Head of caudate nucleus (tissue), 42 donors: Measurements from ENCODE around the gene SPATS2L.
A peak's percentile ranks its signal among the peaks of the same experiment; 100 is the strongest.

Source experiments
- DNase-seq, 42 donors: peaks; one replicate each; pipeline versions ENCODE4 v3.0.0 to v3.0.0-alpha.2; 2020 to 2021; ENCODE audit warnings: mixed read lengths in 7 of 42
- intact Hi-C: fragments of 100-400 bp; cut with DNase I; formaldehyde crosslinking; loops from one replicate; pipeline ENCODE4 v1.15.0; 2022

The SPATS2L gene

GRCh38 chr2:200311139-200311538 is 4.6 kb downstream of the SPATS2L start:
- intact Hi-C loops, result loop anchor here (5.0 kb wide), 1 partner anchor 329 kb away; no protein-coding TSS in a partner anchor
- no peak for DNase-seq

GRCh38 chr2:200314976-200315567 is 8.6 kb downstream of the SPATS2L start:
- no peak for DNase-seq
- intact Hi-C loops, result loop anchor here (5.0 kb wide), 1 partner anchor 333 kb away; no protein-coding TSS in a partner anchor

- intact Hi-C loops, result no loop called here
- no peak for DNase-seq
Observed at GRCh38 chr2:200317975-200318374, 11.5 kb downstream of the SPATS2L start.

- no peak for DNase-seq
- intact Hi-C loops, result no loop called here
Observed at GRCh38 chr2:200318940-200319435, 12.5 kb downstream of the SPATS2L start.

GRCh38 chr2:200319548-200320337 is 13.2 kb downstream of the SPATS2L start:
- no peak for DNase-seq

GRCh38 chr2:200320344-200320743 is 13.9 kb downstream of the SPATS2L start:
- intact Hi-C loops, result no loop called here
- peak in 10 of 42 donors; percentile 14 to 59 (median 34) for DNase-seq

More at GRCh38 chr2:200319548-200320337, 13.2 kb downstream of the SPATS2L start:
- intact Hi-C loops, result no loop called here

- intact Hi-C loops, result no loop called here
- no peak for DNase-seq
Observed at GRCh38 chr2:200320991-200321390, 14.5 kb downstream of the SPATS2L start.

GRCh38 chr2:200321780-200322534 is 15.5 kb downstream of the SPATS2L start:
- intact Hi-C loops, result no loop called here
- no peak for DNase-seq

- intact Hi-C loops, result no loop called here
- no peak for DNase-seq
Observed at GRCh38 chr2:200322607-200323006, 16.1 kb downstream of the SPATS2L start.

GRCh38 chr2:200324362-200324761 is 17.9 kb downstream of the SPATS2L start:
- DNase-seq, result no peak
- intact Hi-C loops, result no loop called here

GRCh38 chr2:200329384-200329783 is 22.9 kb downstream of the SPATS2L start:
- DNase-seq, result no peak
- intact Hi-C loops, result no loop called here

GRCh38 chr2:200329798-200330197 is 23.3 kb downstream of the SPATS2L start:
- intact Hi-C loops, result no loop called here
- peak in 11 of 42 donors; percentile 13 to 67 (median 25) for DNase-seq

GRCh38 chr2:200330351-200331060 is 24.0 kb downstream of the SPATS2L start:
- intact Hi-C loops, result no loop called here
- no peak for DNase-seq

- no peak for DNase-seq
- intact Hi-C loops, result no loop called here
Observed at GRCh38 chr2:200331061-200331400, 24.5 kb downstream of the SPATS2L start.

- intact Hi-C loops, result no loop called here
- no peak for DNase-seq
Observed at GRCh38 chr2:200335657-200336056, 29.2 kb downstream of the SPATS2L start.

GRCh38 chr2:200336980-200337615 is 30.6 kb downstream of the SPATS2L start:
- no peak for DNase-seq
- intact Hi-C loops, result no loop called here

GRCh38 chr2:200337621-200338020 is 31.1 kb downstream of the SPATS2L start:
- no peak for DNase-seq
- intact Hi-C loops, result no loop called here

GRCh38 chr2:200338692-200339091 is 32.2 kb downstream of the SPATS2L start:
- intact Hi-C loops, result no loop called here
- peak in 1 of 42 donors; percentile 16 for DNase-seq
